ENCODE data around the gene TSPO2. TPM values are rescaled to one million over a fixed set of nuclear protein-coding genes. Genes with fewer than 3 reads are reported as not detected.

TSPO2 gene
- total and polyA plus RNA-seq, 2 of the 8 experiments (the other 6 are each of a cell fraction or from before 2014, with no cell fraction given), result not detected

DNA sequence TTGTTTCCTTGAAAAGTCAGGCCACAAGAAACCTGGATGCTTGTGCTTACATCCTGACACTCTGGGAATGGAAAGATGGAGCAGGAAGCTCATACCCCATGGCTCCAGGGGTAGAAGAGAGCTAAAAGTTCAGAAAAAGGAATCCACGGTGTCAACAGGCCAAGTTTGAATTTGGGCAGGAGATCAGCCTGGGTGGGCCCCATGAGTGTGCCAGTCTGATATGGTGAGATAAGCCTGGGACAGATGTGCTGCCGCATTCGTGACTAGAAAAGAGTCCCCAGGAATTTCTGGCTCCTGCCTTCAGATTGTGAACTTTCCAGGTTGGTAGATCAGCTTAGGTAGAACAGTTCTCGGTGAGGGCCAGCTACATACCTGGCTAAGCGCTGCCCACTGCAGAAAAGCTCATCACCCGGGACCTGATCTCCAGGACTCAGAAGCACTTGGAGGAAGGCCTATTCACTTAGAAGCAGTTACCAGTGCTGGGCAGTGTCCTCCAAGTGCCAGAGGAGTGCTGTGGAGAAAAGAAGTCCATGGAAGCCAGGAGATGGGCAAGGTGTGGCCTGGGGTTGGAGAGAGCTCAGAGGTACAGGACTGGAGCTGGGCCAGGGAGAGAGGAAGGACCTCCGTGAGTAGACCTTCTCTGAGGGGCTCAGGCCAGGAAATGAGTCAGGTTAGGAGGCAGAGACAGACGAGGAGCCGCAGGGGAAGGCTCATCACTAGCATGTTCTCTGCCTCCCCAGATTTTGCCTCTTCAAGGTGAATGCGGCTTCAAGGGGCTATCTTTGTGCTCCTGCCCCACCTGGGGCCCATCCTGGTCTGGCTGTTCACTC is at the start of gene TSPO2 (continued):
- TF ChIP-seq SAP30 (IDR thresholded peaks at IDR 0.05; ENCODE audit: insufficient read depth, insufficient replicate concordance, low read length) (no peak), POU5F1 (IDR thresholded peaks at IDR 0.05; ENCODE audit: low read depth, low read length) (no peak), CHD7 (IDR thresholded peaks at IDR 0.05; ENCODE audit: insufficient replicate concordance, low read length) (no peak), HDAC2 (IDR thresholded peaks at IDR 0.05; ENCODE audit: borderline replicate concordance in 1 of 2, low read depth in 2 of 2, low read length in 2 of 2) (no peak)

Measured in H1 (cell line).